WTC11 (cell line): Measurements from ENCODE around the gene FMN2. TPM values are rescaled to one million over a fixed set of nuclear protein-coding genes. Genes with fewer than 3 reads are reported as not detected.

Experiments used
- ATAC-seq: fragments of 200-7000 bp; cut with Tn5 transposase; 2 replicates; pipeline ENCODE4 v1.10.0; 2021; ENCODE audit warnings: mild to moderate bottlenecking, moderate library complexity
- CTCF ChIA-PET: fragments of 300-600 bp; sonication (Branson Sonifier 250); formaldehyde crosslinking; loops from one replicate; lab custom pipeline; 2021; ENCODE audit warnings: antibody characterized with exemption; lab: Charles Lee
- POLR2A ChIA-PET: fragments of 350-600 bp; sonication (Branson Sonifier 250); formaldehyde crosslinking; loops from one replicate; lab custom pipeline; 2021; ENCODE audit warnings: antibody characterized with exemption; lab: Charles Lee
- DNase-seq: peaks from one replicate; pipeline ENCODE4 v3.0.0; 2021; ENCODE audit warnings: low spot score
- H3K27ac Mint-ChIP-seq: 2 replicates; pipeline ENCODE4 v1.8.0; 2021; ENCODE audit warnings: mixed read lengths
- H3K27me3 Mint-ChIP-seq: 2 replicates; pipeline ENCODE4 v1.8.0; 2021; ENCODE audit warnings: low read depth, mild to moderate bottlenecking, moderate library complexity, mixed read lengths
- H3K36me3 Mint-ChIP-seq: 2 replicates; pipeline ENCODE4 v1.8.0; 2021; ENCODE audit warnings: mixed read lengths
- H3K4me1 Mint-ChIP-seq: 2 replicates; pipeline ENCODE4 v1.8.0; 2022; ENCODE audit warnings: mixed read lengths
- H3K4me3 Mint-ChIP-seq: 2 replicates; pipeline ENCODE4 v1.8.0; 2021; ENCODE audit warnings: mild to moderate bottlenecking, moderate library complexity, mixed read lengths
- H3K9me3 Mint-ChIP-seq: 2 replicates; pipeline ENCODE4 v1.8.0; 2021; ENCODE audit warnings: mixed read lengths
- CREB1 ChIP-seq: sonication (generic); formaldehyde crosslinking; IDR thresholded peaks from 2 replicates; pipeline ENCODE4 v1.8.0; 2023; ENCODE audit warnings: mild to moderate bottlenecking, missing genetic modification reagents
- HMGA2 ChIP-seq: fragments of 250-450 bp; sonication (Bioruptor Pico); IDR thresholded peaks from 2 replicates; pipeline ENCODE4 v1.4.0; 2021; ENCODE audit warnings: mild to moderate bottlenecking, moderate library complexity
- NFYB ChIP-seq: sonication (generic); formaldehyde crosslinking; conservative IDR thresholded peaks from 2 replicates; pipeline ENCODE4 v1.8.0; 2022; ENCODE audit warnings: low read depth, missing genetic modification reagents
- NR1H2 ChIP-seq: sonication (generic); formaldehyde crosslinking; IDR thresholded peaks from 2 replicates; pipeline ENCODE4 v1.9.0; 2021; ENCODE audit warnings: mild to moderate bottlenecking, moderate library complexity, missing genetic modification reagents
- TEAD4 ChIP-seq: sonication (generic); formaldehyde crosslinking; IDR thresholded peaks from 2 replicates; pipeline ENCODE4 v1.8.0; 2022; ENCODE audit warnings: mild to moderate bottlenecking, missing genetic modification reagents
- ZNF138 ChIP-seq: sonication (generic); formaldehyde crosslinking; conservative IDR thresholded peaks from 2 replicates; pipeline ENCODE4 v1.8.1; 2022; ENCODE audit warnings: mild to moderate bottlenecking, moderate library complexity, missing genetic modification reagents
- ZNF232 ChIP-seq: sonication (generic); formaldehyde crosslinking; IDR thresholded peaks from 2 replicates; pipeline ENCODE4 v1.8.0; 2022; ENCODE audit warnings: mild to moderate bottlenecking, missing genetic modification reagents
- ZNF396 ChIP-seq: fragments of 250-450 bp; sonication (Bioruptor Pico); IDR thresholded peaks from 2 replicates; pipeline ENCODE4 v1.8.0; 2021; ENCODE audit warnings: mild to moderate bottlenecking, moderate library complexity, borderline replicate concordance
- ZNF416 ChIP-seq: fragments of 250-450 bp; sonication (Bioruptor Pico); IDR thresholded peaks from 2 replicates; pipeline ENCODE4 v1.9.0; 2021; ENCODE audit warnings: mild to moderate bottlenecking, inconsistent platforms
- ZNF423 ChIP-seq: fragments of 250-450 bp; sonication (Bioruptor Pico); IDR thresholded peaks from 2 replicates; pipeline ENCODE4 v2.1.2; 2022; ENCODE audit warnings: mild to moderate bottlenecking, moderate library complexity
- total RNA-seq: library from RNA; stranded (reverse); gene quantifications from 3 replicates; pipeline ENCODE4 v1.2.3, GENCODE V29; 2021
- TF ChIP-seq, protein P1 (sequence below): fragments of 250-450 bp; sonication (Bioruptor Pico); IDR thresholded peaks from 2 replicates; pipeline ENCODE4 v2.1.2; 2022; ENCODE audit warnings: mild to moderate bottlenecking, moderate library complexity
- TF ChIP-seq, protein P2 (sequence below): sonication (generic); formaldehyde crosslinking; IDR thresholded peaks from 2 replicates; pipeline ENCODE4 v1.8.1; 2023; ENCODE audit warnings: mild to moderate bottlenecking, missing genetic modification reagents, borderline replicate concordance
- TF ChIP-seq, protein P3 (sequence below): fragments of 250-450 bp; sonication (Bioruptor Pico); IDR thresholded peaks from 2 replicates; pipeline ENCODE4 v1.9.0; 2021; ENCODE audit warnings: mild to moderate bottlenecking
- TF ChIP-seq, protein P4 (sequence below): sonication (generic); formaldehyde crosslinking; IDR thresholded peaks from 2 replicates; pipeline ENCODE4 v1.8.1; 2022; ENCODE audit warnings: low read depth, mild to moderate bottlenecking, moderate library complexity, missing genetic modification reagents, borderline replicate concordance
- TF ChIP-seq, protein P5 (sequence below): sonication (generic); formaldehyde crosslinking; IDR thresholded peaks from 2 replicates; pipeline ENCODE4 v1.8.0; 2022; ENCODE audit warnings: missing genetic modification reagents
- TF ChIP-seq, protein P6 (sequence below): sonication (generic); formaldehyde crosslinking; IDR thresholded peaks from 2 replicates; pipeline ENCODE4 v1.8.1; 2023; ENCODE audit warnings: mild to moderate bottlenecking, missing genetic modification reagents, moderate library complexity

FMN2 gene
- total RNA-seq, 1 experiment from 2014 or later, result 1.8 TPM

DNA sequence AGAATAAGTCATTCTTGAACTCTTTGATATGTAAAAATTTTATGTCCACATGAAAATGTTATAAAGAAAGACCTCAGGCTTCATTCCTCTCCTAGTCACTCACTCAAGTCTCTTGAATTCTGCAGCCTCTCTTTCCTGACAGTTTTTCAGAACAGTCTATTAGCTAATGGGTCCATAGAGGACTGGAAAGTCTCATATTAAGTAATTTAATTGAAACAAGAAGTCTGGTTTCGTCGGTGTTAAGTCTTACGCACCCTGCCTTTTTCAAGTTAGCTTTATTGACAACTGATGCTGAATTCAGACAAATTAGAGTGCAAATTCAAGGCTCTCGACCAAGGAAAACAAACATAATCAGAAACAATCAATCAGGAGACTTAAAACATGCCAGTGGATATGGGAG is 414.5 kb downstream of the FMN2 start:
- Mint-ChIP-seq H3K27me3 (no peaks in the 10 kb centered on the region; the same call in 1 of the 2 replicates), H3K4me1 (no peaks in the 10 kb centered on the region), H3K27ac (no peak overlapping the region), H3K9me3 (peaks cover 3% of the 10 kb centered on the region; the same call in 1 of the 2 replicates), H3K4me3 (no peak overlapping the region), H3K36me3 (no peaks in the 10 kb centered on the region)
- CTCF ChIA-PET, result no interaction called here
- DNase-seq (no peak), ATAC-seq (no peak)
- POLR2A ChIA-PET, result no interaction called here
- TF ChIP-seq, protein P1, sequence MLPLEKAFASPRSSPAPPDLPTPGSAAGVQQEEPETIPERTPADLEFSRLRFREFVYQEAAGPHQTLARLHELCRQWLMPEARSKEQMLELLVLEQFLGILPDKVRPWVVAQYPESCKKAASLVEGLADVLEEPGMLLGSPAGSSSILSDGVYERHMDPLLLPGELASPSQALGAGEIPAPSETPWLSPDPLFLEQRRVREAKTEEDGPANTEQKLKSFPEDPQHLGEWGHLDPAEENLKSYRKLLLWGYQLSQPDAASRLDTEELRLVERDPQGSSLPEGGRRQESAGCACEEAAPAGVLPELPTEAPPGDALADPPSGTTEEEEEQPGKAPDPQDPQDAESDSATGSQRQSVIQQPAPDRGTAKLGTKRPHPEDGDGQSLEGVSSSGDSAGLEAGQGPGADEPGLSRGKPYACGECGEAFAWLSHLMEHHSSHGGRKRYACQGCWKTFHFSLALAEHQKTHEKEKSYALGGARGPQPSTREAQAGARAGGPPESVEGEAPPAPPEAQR (CRISPR knock-in tag), result no peak
- TF ChIP-seq, protein P2, sequence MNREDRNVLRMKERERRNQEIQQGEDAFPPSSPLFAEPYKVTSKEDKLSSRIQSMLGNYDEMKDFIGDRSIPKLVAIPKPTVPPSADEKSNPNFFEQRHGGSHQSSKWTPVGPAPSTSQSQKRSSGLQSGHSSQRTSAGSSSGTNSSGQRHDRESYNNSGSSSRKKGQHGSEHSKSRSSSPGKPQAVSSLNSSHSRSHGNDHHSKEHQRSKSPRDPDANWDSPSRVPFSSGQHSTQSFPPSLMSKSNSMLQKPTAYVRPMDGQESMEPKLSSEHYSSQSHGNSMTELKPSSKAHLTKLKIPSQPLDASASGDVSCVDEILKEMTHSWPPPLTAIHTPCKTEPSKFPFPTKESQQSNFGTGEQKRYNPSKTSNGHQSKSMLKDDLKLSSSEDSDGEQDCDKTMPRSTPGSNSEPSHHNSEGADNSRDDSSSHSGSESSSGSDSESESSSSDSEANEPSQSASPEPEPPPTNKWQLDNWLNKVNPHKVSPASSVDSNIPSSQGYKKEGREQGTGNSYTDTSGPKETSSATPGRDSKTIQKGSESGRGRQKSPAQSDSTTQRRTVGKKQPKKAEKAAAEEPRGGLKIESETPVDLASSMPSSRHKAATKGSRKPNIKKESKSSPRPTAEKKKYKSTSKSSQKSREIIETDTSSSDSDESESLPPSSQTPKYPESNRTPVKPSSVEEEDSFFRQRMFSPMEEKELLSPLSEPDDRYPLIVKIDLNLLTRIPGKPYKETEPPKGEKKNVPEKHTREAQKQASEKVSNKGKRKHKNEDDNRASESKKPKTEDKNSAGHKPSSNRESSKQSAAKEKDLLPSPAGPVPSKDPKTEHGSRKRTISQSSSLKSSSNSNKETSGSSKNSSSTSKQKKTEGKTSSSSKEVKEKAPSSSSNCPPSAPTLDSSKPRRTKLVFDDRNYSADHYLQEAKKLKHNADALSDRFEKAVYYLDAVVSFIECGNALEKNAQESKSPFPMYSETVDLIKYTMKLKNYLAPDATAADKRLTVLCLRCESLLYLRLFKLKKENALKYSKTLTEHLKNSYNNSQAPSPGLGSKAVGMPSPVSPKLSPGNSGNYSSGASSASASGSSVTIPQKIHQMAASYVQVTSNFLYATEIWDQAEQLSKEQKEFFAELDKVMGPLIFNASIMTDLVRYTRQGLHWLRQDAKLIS, result no peak
- TF ChIP-seq, protein P3, sequence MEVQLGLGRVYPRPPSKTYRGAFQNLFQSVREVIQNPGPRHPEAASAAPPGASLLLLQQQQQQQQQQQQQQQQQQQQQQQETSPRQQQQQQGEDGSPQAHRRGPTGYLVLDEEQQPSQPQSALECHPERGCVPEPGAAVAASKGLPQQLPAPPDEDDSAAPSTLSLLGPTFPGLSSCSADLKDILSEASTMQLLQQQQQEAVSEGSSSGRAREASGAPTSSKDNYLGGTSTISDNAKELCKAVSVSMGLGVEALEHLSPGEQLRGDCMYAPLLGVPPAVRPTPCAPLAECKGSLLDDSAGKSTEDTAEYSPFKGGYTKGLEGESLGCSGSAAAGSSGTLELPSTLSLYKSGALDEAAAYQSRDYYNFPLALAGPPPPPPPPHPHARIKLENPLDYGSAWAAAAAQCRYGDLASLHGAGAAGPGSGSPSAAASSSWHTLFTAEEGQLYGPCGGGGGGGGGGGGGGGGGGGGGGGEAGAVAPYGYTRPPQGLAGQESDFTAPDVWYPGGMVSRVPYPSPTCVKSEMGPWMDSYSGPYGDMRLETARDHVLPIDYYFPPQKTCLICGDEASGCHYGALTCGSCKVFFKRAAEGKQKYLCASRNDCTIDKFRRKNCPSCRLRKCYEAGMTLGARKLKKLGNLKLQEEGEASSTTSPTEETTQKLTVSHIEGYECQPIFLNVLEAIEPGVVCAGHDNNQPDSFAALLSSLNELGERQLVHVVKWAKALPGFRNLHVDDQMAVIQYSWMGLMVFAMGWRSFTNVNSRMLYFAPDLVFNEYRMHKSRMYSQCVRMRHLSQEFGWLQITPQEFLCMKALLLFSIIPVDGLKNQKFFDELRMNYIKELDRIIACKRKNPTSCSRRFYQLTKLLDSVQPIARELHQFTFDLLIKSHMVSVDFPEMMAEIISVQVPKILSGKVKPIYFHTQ, result no peak
- TF ChIP-seq ZNF232 (CRISPR knock-in tag), result no peak
- no peak for TF ChIP-seq NR1H2 (CRISPR knock-in tag)
- TF ChIP-seq, protein P4, sequence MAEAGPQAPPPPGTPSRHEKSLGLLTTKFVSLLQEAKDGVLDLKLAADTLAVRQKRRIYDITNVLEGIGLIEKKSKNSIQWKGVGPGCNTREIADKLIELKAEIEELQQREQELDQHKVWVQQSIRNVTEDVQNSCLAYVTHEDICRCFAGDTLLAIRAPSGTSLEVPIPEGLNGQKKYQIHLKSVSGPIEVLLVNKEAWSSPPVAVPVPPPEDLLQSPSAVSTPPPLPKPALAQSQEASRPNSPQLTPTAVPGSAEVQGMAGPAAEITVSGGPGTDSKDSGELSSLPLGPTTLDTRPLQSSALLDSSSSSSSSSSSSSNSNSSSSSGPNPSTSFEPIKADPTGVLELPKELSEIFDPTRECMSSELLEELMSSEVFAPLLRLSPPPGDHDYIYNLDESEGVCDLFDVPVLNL (CRISPR knock-in tag), result no peak
- TF ChIP-seq CREB1, result no peak
- TF ChIP-seq ZNF138, result no peak
- no peak for TF ChIP-seq TEAD4 (CRISPR knock-in tag)
- no peak for TF ChIP-seq ZNF396 (CRISPR knock-in tag)
- no peak for TF ChIP-seq ZNF423 (CRISPR knock-in tag)

DNA sequence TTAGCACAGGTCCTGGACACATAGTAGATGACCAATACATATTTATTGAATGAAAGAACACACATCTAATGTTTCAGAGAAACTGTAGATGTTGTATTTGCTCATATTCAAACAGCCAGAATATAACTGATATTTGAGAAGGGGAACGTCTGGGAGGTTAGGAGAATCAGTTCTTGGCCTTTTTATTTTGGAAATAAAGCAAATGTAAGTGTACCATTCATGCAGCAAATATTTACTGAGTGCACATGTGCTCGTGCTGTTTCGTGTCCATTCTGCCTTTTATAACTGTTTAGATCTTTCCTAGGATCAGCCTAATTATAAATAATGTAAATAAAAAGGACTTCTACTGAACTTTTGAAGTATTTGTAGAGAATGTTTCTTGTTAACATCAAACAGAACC is 416.5 kb downstream of the FMN2 start:
- no peak overlapping the region for H3K27ac Mint-ChIP-seq
- no peak for ATAC-seq
- no peaks in the 10 kb centered on the region for H3K4me1 Mint-ChIP-seq
- DNase-seq, result no peak
- H3K9me3 Mint-ChIP-seq, result peaks cover 3% of the 10 kb centered on the region; the same call in 1 of the 2 replicates
- H3K4me3 Mint-ChIP-seq, result no peak overlapping the region
- ChIA-PET POLR2A (no interaction called here), CTCF (no interaction called here)
- H3K36me3 Mint-ChIP-seq, result no peaks in the 10 kb centered on the region
- H3K27me3 Mint-ChIP-seq, result no peaks in the 10 kb centered on the region; the same call in 1 of the 2 replicates
- TF ChIP-seq ZNF416 (no peak), HMGA2 (CRISPR knock-in tag) (no peak), NFYB (CRISPR knock-in tag) (no peak)
- TF ChIP-seq, protein P5, sequence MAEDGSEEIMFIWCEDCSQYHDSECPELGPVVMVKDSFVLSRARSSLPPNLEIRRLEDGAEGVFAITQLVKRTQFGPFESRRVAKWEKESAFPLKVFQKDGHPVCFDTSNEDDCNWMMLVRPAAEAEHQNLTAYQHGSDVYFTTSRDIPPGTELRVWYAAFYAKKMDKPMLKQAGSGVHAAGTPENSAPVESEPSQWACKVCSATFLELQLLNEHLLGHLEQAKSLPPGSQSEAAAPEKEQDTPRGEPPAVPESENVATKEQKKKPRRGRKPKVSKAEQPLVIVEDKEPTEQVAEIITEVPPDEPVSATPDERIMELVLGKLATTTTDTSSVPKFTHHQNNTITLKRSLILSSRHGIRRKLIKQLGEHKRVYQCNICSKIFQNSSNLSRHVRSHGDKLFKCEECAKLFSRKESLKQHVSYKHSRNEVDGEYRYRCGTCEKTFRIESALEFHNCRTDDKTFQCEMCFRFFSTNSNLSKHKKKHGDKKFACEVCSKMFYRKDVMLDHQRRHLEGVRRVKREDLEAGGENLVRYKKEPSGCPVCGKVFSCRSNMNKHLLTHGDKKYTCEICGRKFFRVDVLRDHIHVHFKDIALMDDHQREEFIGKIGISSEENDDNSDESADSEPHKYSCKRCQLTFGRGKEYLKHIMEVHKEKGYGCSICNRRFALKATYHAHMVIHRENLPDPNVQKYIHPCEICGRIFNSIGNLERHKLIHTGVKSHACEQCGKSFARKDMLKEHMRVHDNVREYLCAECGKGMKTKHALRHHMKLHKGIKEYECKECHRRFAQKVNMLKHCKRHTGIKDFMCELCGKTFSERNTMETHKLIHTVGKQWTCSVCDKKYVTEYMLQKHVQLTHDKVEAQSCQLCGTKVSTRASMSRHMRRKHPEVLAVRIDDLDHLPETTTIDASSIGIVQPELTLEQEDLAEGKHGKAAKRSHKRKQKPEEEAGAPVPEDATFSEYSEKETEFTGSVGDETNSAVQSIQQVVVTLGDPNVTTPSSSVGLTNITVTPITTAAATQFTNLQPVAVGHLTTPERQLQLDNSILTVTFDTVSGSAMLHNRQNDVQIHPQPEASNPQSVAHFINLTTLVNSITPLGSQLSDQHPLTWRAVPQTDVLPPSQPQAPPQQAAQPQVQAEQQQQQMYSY (CRISPR knock-in tag), result no peak
- TF ChIP-seq, protein P6, sequence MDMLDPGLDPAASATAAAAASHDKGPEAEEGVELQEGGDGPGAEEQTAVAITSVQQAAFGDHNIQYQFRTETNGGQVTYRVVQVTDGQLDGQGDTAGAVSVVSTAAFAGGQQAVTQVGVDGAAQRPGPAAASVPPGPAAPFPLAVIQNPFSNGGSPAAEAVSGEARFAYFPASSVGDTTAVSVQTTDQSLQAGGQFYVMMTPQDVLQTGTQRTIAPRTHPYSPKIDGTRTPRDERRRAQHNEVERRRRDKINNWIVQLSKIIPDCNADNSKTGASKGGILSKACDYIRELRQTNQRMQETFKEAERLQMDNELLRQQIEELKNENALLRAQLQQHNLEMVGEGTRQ (CRISPR knock-in tag), result no peak
- TF ChIP-seq, protein P2, result no peak
